GM10266 (cell line): ENCODE data around the gene DRAXIN.

ENCODE experiments used
- DNase-seq: peaks from one replicate; pipeline ENCODE4 v3.0.0; 2012; ENCODE audit errors: extremely low spot score
- TF ChIP-seq, protein P1 (sequence below): IDR thresholded peaks from 2 replicates; pipeline ENCODE4 v1.5.1; 2012; ENCODE audit warnings: mild to moderate bottlenecking, low read depth; ENCODE audit not compliant: control insufficient read depth, insufficient read depth; ENCODE audit errors: missing control alignments

Gene DRAXIN

DNA sequence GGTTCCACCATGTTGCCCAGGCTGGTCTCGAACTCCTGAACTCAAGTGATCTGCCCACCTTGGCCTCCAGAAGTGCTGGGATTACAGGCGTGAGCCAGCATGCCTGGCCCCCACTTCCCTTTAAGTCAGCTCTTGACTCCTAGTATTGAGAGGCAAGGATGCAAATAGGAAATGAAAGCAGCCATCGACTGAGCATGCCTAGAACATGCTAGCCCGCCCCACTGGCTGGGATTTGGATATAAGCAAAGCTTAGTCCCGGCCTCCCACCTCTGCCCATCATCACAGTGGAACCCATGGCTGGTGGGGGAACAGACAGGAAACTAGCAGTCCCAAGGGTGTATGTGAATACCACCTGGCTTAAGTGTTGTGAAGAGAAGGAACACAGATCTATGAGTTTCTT, 80.9 kb downstream of the DRAXIN start:
- DNase-seq, result no peak
- TF ChIP-seq, protein P1, sequence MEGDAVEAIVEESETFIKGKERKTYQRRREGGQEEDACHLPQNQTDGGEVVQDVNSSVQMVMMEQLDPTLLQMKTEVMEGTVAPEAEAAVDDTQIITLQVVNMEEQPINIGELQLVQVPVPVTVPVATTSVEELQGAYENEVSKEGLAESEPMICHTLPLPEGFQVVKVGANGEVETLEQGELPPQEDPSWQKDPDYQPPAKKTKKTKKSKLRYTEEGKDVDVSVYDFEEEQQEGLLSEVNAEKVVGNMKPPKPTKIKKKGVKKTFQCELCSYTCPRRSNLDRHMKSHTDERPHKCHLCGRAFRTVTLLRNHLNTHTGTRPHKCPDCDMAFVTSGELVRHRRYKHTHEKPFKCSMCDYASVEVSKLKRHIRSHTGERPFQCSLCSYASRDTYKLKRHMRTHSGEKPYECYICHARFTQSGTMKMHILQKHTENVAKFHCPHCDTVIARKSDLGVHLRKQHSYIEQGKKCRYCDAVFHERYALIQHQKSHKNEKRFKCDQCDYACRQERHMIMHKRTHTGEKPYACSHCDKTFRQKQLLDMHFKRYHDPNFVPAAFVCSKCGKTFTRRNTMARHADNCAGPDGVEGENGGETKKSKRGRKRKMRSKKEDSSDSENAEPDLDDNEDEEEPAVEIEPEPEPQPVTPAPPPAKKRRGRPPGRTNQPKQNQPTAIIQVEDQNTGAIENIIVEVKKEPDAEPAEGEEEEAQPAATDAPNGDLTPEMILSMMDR, result no peak

DNA sequence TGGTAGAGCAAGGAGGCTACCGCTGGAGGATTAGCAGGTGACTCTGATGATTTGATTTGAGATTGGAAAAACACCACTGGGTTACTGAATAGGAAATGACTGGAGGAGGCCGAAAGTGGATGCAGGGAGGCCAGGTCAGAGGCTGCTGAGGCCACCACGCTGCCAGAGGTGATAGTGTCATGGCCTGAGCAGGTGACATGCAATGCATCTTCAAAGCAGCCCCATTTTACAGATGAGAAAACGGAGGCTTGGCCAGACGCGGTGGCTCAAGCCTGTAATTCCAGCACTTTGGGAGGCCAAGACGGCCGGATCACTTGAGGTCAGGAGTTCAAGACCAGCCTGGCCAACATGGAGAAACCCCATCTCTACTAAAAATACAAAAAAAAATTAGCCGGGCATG, 83.2 kb downstream of the DRAXIN start:
- DNase-seq, result no peak
- TF ChIP-seq, protein P1, result no peak
